Mesendoderm (in vitro differentiated cells): ENCODE measurements around the gene CACNB2.

Experiments used
- DNase-seq: peaks from one replicate; pipeline ENCODE4 v3.0.0; 2013
- H2AK5ac ChIP-seq: 2 replicates; pipeline ENCODE4 v1.6.1; 2013; ENCODE audit warnings: low read length, inconsistent platforms
- H2BK120ac ChIP-seq: 2 replicates; pipeline ENCODE4 v1.6.1; 2013; ENCODE audit warnings: low read depth, mild to moderate bottlenecking, low read length, moderate library complexity, mixed read lengths
- H2BK15ac ChIP-seq: replicated peaks from 2 replicates; pipeline ENCODE4 v1.6.1; 2013; ENCODE audit warnings: low read depth, mild to moderate bottlenecking, moderate library complexity
- H2BK5ac ChIP-seq: 2 replicates; pipeline ENCODE4 v1.6.1; 2013; ENCODE audit warnings: low read length, inconsistent platforms
- H3K18ac ChIP-seq: 2 replicates; pipeline ENCODE4 v1.6.1; 2013; ENCODE audit warnings: mild to moderate bottlenecking, low read length, mixed read lengths
- H3K23ac ChIP-seq: one replicate; pipeline ENCODE4 v1.6.1; 2013; ENCODE audit warnings: low read length
- H3K27ac ChIP-seq: 2 replicates; pipeline ENCODE4 v1.5.1; 2013; ENCODE audit warnings: low read depth, mild to moderate bottlenecking, inconsistent platforms, low read length, moderate library complexity
- H3K27me3 ChIP-seq: 2 replicates; pipeline ENCODE4 v1.6.1; 2013; ENCODE audit warnings: low read length, control low read depth, mild to moderate bottlenecking, inconsistent platforms; ENCODE audit not compliant: insufficient read depth, poor library complexity
- H3K36me3 ChIP-seq: 2 replicates; pipeline ENCODE4 v1.6.1; 2013; ENCODE audit warnings: low read length, inconsistent platforms; ENCODE audit not compliant: control insufficient read depth, insufficient read depth
- H3K4ac ChIP-seq: one replicate; pipeline ENCODE4 v1.6.1; 2013; ENCODE audit warnings: low read depth, mild to moderate bottlenecking, low read length, moderate library complexity
- H3K4me1 ChIP-seq: 2 replicates; pipeline ENCODE4 v1.6.1; 2013; ENCODE audit warnings: low read depth, low read length, inconsistent platforms; ENCODE audit not compliant: control insufficient read depth
- H3K4me2 ChIP-seq: 2 replicates; pipeline ENCODE4 v1.6.1; 2013; ENCODE audit warnings: low read length
- H3K4me3 ChIP-seq: 2 replicates; pipeline ENCODE4 v1.5.1; 2013; ENCODE audit warnings: mild to moderate bottlenecking, low read length
- H3K56ac ChIP-seq: one replicate; pipeline ENCODE4 v1.6.1; 2013; ENCODE audit warnings: low read length
- H3K79me1 ChIP-seq: 2 replicates; pipeline ENCODE4 v1.6.1; 2013; ENCODE audit warnings: low read length, inconsistent platforms
- H3K79me2 ChIP-seq: 2 replicates; pipeline ENCODE4 v1.6.1; 2013; ENCODE audit warnings: mild to moderate bottlenecking, low read length; ENCODE audit not compliant: control insufficient read depth, insufficient read depth
- H3K9ac ChIP-seq: 2 replicates; pipeline ENCODE4 v1.6.1; 2013; ENCODE audit warnings: low read length, inconsistent platforms
- H4K5ac ChIP-seq: one replicate; pipeline ENCODE4 v1.6.1; 2013; ENCODE audit warnings: low read length
- H4K8ac ChIP-seq: one replicate; pipeline ENCODE4 v1.6.1; 2013; ENCODE audit warnings: low read depth, mild to moderate bottlenecking, control low read depth, low read length, moderate library complexity
- WGBS: extraction: QIAGEN DNeasy Blood & Tissue Kit; methylation state at CpG from one replicate; pipeline ENCODE4 v1.1.7; 2013; ENCODE audit warnings: low lambda C conversion rate, missing lambda C conversion rate; ENCODE audit not compliant: insufficient coverage; ENCODE audit errors: extremely low coverage; 5-methylcytosine and 5-hydroxymethylcytosine counted together

The CACNB2 gene

GRCh38 chr10:18473424-18474117 is 333.3 kb downstream of the CACNB2 start:
- Histone ChIP-seq H2BK15ac (no peak overlapping the region), H3K36me3 (no peaks in the 10 kb centered on the region), H2BK5ac (no peak overlapping the region), H3K4me3 (no peak overlapping the region), H3K18ac (no peak overlapping the region), H2AK5ac (no peak overlapping the region), H3K79me1 (no peaks in the 10 kb centered on the region), H3K79me2 (no peaks in the 10 kb centered on the region), H3K4me2 (no peak overlapping the region), H3K4ac (no peak overlapping the region), H2BK120ac (no peak overlapping the region), H3K27me3 (no peaks in the 10 kb centered on the region), H3K4me1 (no peaks in the 10 kb centered on the region), H4K8ac (no peak overlapping the region), H3K27ac (no peak overlapping the region), H4K5ac (no peak overlapping the region), H3K23ac (no peak overlapping the region), H3K56ac (no peak overlapping the region), H3K9ac (no peak overlapping the region)
- WGBS = no CpG with 5 or more reads among the region's 12 CpGs
- no peak for DNase-seq

GRCh38 chr10:18474118-18474455 is 333.9 kb downstream of the CACNB2 start:
- no CpG with 5 or more reads among the region's 8 CpGs for WGBS
- Histone ChIP-seq H2AK5ac (no peak overlapping the region), H2BK120ac (no peak overlapping the region), H4K5ac (no peak overlapping the region), H3K27ac (no peak overlapping the region), H3K79me1 (no peaks in the 10 kb centered on the region), H2BK5ac (no peak overlapping the region), H3K4me1 (no peaks in the 10 kb centered on the region), H3K4ac (no peak overlapping the region), H3K27me3 (no peaks in the 10 kb centered on the region), H4K8ac (no peak overlapping the region), H3K9ac (no peak overlapping the region), H3K18ac (no peak overlapping the region), H3K4me2 (no peak overlapping the region), H3K79me2 (no peaks in the 10 kb centered on the region), H3K23ac (no peak overlapping the region), H3K4me3 (no peak overlapping the region), H3K36me3 (no peaks in the 10 kb centered on the region), H2BK15ac (no peak overlapping the region), H3K56ac (no peak overlapping the region)
- no peak for DNase-seq

GRCh38 chr10:18476076-18476647 is 335.9 kb downstream of the CACNB2 start:
- no peak overlapping the region for H3K18ac ChIP-seq
- no peak overlapping the region for H3K4me2 ChIP-seq

GRCh38 chr10:18478354-18478753 is 338.1 kb downstream of the CACNB2 start:
- Histone ChIP-seq H4K5ac (no peak overlapping the region), H3K27ac (no peak overlapping the region), H3K36me3 (no peaks in the 10 kb centered on the region), H3K23ac (no peak overlapping the region), H3K56ac (no peak overlapping the region), H2AK5ac (no peak overlapping the region), H2BK15ac (no peak overlapping the region), H2BK120ac (no peak overlapping the region), H2BK5ac (no peak overlapping the region), H3K18ac (no peak overlapping the region), H3K9ac (no peak overlapping the region), H4K8ac (no peak overlapping the region), H3K79me2 (no peaks in the 10 kb centered on the region), H3K4me3 (no peak overlapping the region), H3K4ac (no peak overlapping the region), H3K79me1 (no peaks in the 10 kb centered on the region), H3K4me2 (no peak overlapping the region), H3K4me1 (no peaks in the 10 kb centered on the region), H3K27me3 (no peaks in the 10 kb centered on the region)
- DNase-seq = peak; percentile 4
- no CpG with 5 or more reads among the region's 3 CpGs for WGBS

More at GRCh38 chr10:18476076-18476647, 335.9 kb downstream of the CACNB2 start:
- H3K27me3 ChIP-seq = no peaks in the 10 kb centered on the region
- H4K5ac ChIP-seq = no peak overlapping the region
- H2BK120ac ChIP-seq = no peak overlapping the region
- no peak overlapping the region for H3K4ac ChIP-seq
- WGBS = no CpG with 5 or more reads among the region's 7 CpGs
- H3K23ac ChIP-seq = no peak overlapping the region
- H3K36me3 ChIP-seq = no peaks in the 10 kb centered on the region
- H3K56ac ChIP-seq = no peak overlapping the region
- DNase-seq = no peak
- no peak overlapping the region for H4K8ac ChIP-seq
- H3K4me1 ChIP-seq = no peaks in the 10 kb centered on the region
- no peaks in the 10 kb centered on the region for H3K79me2 ChIP-seq
- H2BK15ac ChIP-seq = no peak overlapping the region
- H2BK5ac ChIP-seq = no peak overlapping the region
- H3K79me1 ChIP-seq = no peaks in the 10 kb centered on the region
- no peak overlapping the region for H3K4me3 ChIP-seq
- H2AK5ac ChIP-seq = no peak overlapping the region
- H3K27ac ChIP-seq = no peak overlapping the region
- H3K9ac ChIP-seq = no peak overlapping the region

GRCh38 chr10:18479502-18479901 is 339.3 kb downstream of the CACNB2 start:
- no peak overlapping the region for H3K4me2 ChIP-seq
- no peak overlapping the region for H3K4ac ChIP-seq
- DNase-seq = peak; percentile 9
- no peaks in the 10 kb centered on the region for H3K27me3 ChIP-seq
- no peak overlapping the region for H4K5ac ChIP-seq
- no peak overlapping the region for H2BK120ac ChIP-seq
- H3K36me3 ChIP-seq = no peaks in the 10 kb centered on the region
- no peak overlapping the region for H3K4me3 ChIP-seq
- no peaks in the 10 kb centered on the region for H3K79me1 ChIP-seq
- no peak overlapping the region for H2BK5ac ChIP-seq
- no peak overlapping the region for H3K56ac ChIP-seq
- H4K8ac ChIP-seq = no peak overlapping the region
- no CpG with 5 or more reads among the region's 6 CpGs for WGBS
- H3K79me2 ChIP-seq = no peaks in the 10 kb centered on the region
- H3K27ac ChIP-seq = no peak overlapping the region
- H3K23ac ChIP-seq = no peak overlapping the region
- H2AK5ac ChIP-seq = no peak overlapping the region
- no peaks in the 10 kb centered on the region for H3K4me1 ChIP-seq
- no peak overlapping the region for H3K18ac ChIP-seq
- H2BK15ac ChIP-seq = no peak overlapping the region
- no peak overlapping the region for H3K9ac ChIP-seq
